GM23248 (cell line): ENCODE data around the gene SYT6. TPM values are rescaled to one million over a fixed set of nuclear protein-coding genes. Genes with fewer than 3 reads are reported as not detected.

Source experiments
- DNase-seq: peaks from one replicate; pipeline ENCODE4 v3.0.0-alpha.2; 2015
- H2AFZ ChIP-seq: fragments of 200-600 bp; sonication (generic); 2 replicates; pipeline ENCODE4 v1.6.1; 2016; ENCODE audit warnings: antibody characterized with exemption
- H3F3A ChIP-seq: fragments of 200-600 bp; sonication (generic); 2 replicates; pipeline ENCODE4 v1.6.1; 2016; ENCODE audit warnings: mild to moderate bottlenecking, antibody characterized with exemption, mixed run types; ENCODE audit not compliant: insufficient read depth
- H3K27ac ChIP-seq: fragments of 200-600 bp; sonication (generic); 2 replicates; pipeline ENCODE4 v1.5.1; 2016; ENCODE audit warnings: mild to moderate bottlenecking
- H3K27me3 ChIP-seq: fragments of 200-600 bp; sonication (generic); replicated peaks from 2 replicates; pipeline ENCODE4 v1.6.1; 2016; ENCODE audit warnings: mild to moderate bottlenecking; ENCODE audit not compliant: insufficient read depth
- H3K36me3 ChIP-seq: fragments of 200-600 bp; sonication (generic); 2 replicates; pipeline ENCODE4 v1.6.1; 2016; ENCODE audit warnings: low read depth, mild to moderate bottlenecking
- H3K4me1 ChIP-seq: fragments of 200-600 bp; sonication (generic); 2 replicates; pipeline ENCODE4 v1.6.1; 2016; ENCODE audit warnings: mild to moderate bottlenecking; ENCODE audit not compliant: insufficient read depth
- H3K4me2 ChIP-seq: fragments of 200-600 bp; sonication (generic); one replicate; pipeline ENCODE4 v1.6.1; 2016; ENCODE audit warnings: mild to moderate bottlenecking; ENCODE audit not compliant: unreplicated experiment
- H3K4me3 ChIP-seq: fragments of 200-600 bp; sonication (generic); 2 replicates; pipeline ENCODE4 v1.5.1; 2016; ENCODE audit warnings: mild to moderate bottlenecking
- H3K79me2 ChIP-seq: fragments of 200-600 bp; sonication (generic); 2 replicates; pipeline ENCODE4 v1.6.1; 2016; ENCODE audit warnings: mild to moderate bottlenecking; ENCODE audit not compliant: insufficient read depth
- H3K9ac ChIP-seq: fragments of 200-600 bp; sonication (generic); 2 replicates; pipeline ENCODE4 v1.6.1; 2016; ENCODE audit warnings: mild to moderate bottlenecking
- H3K9me2 ChIP-seq: fragments of 200-600 bp; sonication (generic); 2 replicates; pipeline ENCODE4 v1.6.1; 2016; ENCODE audit warnings: mixed run types, mild to moderate bottlenecking, moderate library complexity; ENCODE audit not compliant: insufficient read depth
- H3K9me3 ChIP-seq: fragments of 200-600 bp; sonication (generic); one replicate; pipeline ENCODE4 v1.6.1; 2017; ENCODE audit warnings: low read depth
- H4K20me1 ChIP-seq: fragments of 200-600 bp; sonication (generic); 2 replicates; pipeline ENCODE4 v1.6.0; 2016; ENCODE audit not compliant: insufficient read depth
- EZH2 ChIP-seq: fragments of 200-600 bp; sonication (generic); IDR thresholded peaks from 2 replicates; pipeline ENCODE4 v1.6.1; 2018; ENCODE audit warnings: antibody characterized with exemption, mild to moderate bottlenecking; ENCODE audit not compliant: insufficient read depth, poor library complexity, severe bottlenecking
- EZH2phosphoT487 ChIP-seq: fragments of 200-600 bp; sonication (generic); IDR thresholded peaks from 2 replicates; pipeline ENCODE4 v1.6.1; 2018; ENCODE audit warnings: antibody characterized with exemption, moderate library complexity, mild to moderate bottlenecking, low read depth; ENCODE audit not compliant: insufficient read depth
- WGBS, 2 experiments: methylation state at CpG; one replicate each; pipeline ENCODE4 v1.1.6; 2015 to 2017; ENCODE audit warnings: low lambda C conversion rate in 2 of 2, low coverage in 1 of 2; ENCODE audit errors: missing lambda C conversion rate in 2 of 2; 5-methylcytosine and 5-hydroxymethylcytosine counted together
- in situ Hi-C: fragments of 300-500 bp; cut with MboI; formaldehyde crosslinking; loops from 2 replicates; pipeline ENCODE4 v1.15.0; 2020
- polyA plus RNA-seq: library from polyadenylated mRNA; unstranded; fragments of >200 nt; fragmentation: Nextera tagmentation; extraction: Ambion mirVana; gene quantifications from 2 replicates; pipeline ENCODE4 v1.2.1, GENCODE V29; 2016
- total RNA-seq: library from RNA; depleted of rRNA; stranded (reverse); fragments of >200 nt; shearing (Covaris generic); gene quantifications from 2 replicates; pipeline ENCODE4 v1.2.3, GENCODE V29; 2014

Gene SYT6
- total and polyA plus RNA-seq, 2 experiments from 2014 or later, result not detected

GRCh38 chr1:114092186-114093062 is 61.2 kb downstream of the SYT6 start:
- Histone ChIP-seq H3K9ac (no peak overlapping the region), H3K27me3 (peaks cover 60% of the 10 kb centered on the region), H4K20me1 (no peaks in the 10 kb centered on the region), H2AFZ (no peak overlapping the region), H3K36me3 (no peaks in the 10 kb centered on the region), H3K27ac (no peak overlapping the region), H3K9me2 (no peaks in the 10 kb centered on the region), H3K9me3 (no peaks in the 10 kb centered on the region), H3K4me3 (no peak overlapping the region), H3K4me1 (peaks cover 13% of the 10 kb centered on the region), H3K79me2 (no peaks in the 10 kb centered on the region), H3K4me2 (no peak overlapping the region), H3F3A (peaks cover 5% of the 10 kb centered on the region)
- in situ Hi-C loops, result no loop called here
- no peak for DNase-seq
- TF ChIP-seq EZH2 (no peak), EZH2phosphoT487 (no peak)
- WGBS, 2 experiments, result 71 to 80% methylated on average over 3 of the region's 3 CpGs

GRCh38 chr1:114091711-114092110 is 62.0 kb downstream of the SYT6 start:
- Histone ChIP-seq H3K9me2 (no peaks in the 10 kb centered on the region), H3K4me1 (peaks cover 13% of the 10 kb centered on the region), H3K27ac (no peak overlapping the region), H3K9me3 (no peaks in the 10 kb centered on the region), H3K9ac (no peak overlapping the region), H3K27me3 (peaks cover 57% of the 10 kb centered on the region), H3K4me2 (no peak overlapping the region), H3K36me3 (no peaks in the 10 kb centered on the region), H3F3A (peaks cover 5% of the 10 kb centered on the region), H3K79me2 (no peaks in the 10 kb centered on the region), H2AFZ (no peak overlapping the region), H3K4me3 (no peak overlapping the region), H4K20me1 (no peaks in the 10 kb centered on the region)
- 89% methylated on average over 10 of the region's 10 CpGs for WGBS, 2 experiments
- in situ Hi-C loops, result no loop called here
- no peak for TF ChIP-seq EZH2phosphoT487
- TF ChIP-seq EZH2, result no peak
- no peak for DNase-seq

- Histone ChIP-seq H3K79me2 (no peaks in the 10 kb centered on the region), H3K27ac (no peak overlapping the region), H3K4me3 (no peak overlapping the region), H3K27me3 (peaks cover 56% of the 10 kb centered on the region), H2AFZ (no peak overlapping the region), H4K20me1 (no peaks in the 10 kb centered on the region), H3K9me2 (no peaks in the 10 kb centered on the region), H3K4me1 (peaks cover 13% of the 10 kb centered on the region), H3K36me3 (no peaks in the 10 kb centered on the region), H3F3A (peaks cover 5% of the 10 kb centered on the region), H3K9me3 (no peaks in the 10 kb centered on the region), H3K4me2 (no peak overlapping the region), H3K9ac (no peak overlapping the region)
- in situ Hi-C loops, result no loop called here
- TF ChIP-seq EZH2, result no peak
- WGBS, 2 experiments, result 60 to 66% methylated on average over 11 of the region's 11 CpGs
- no peak for DNase-seq
These were observed 62.7 kb downstream of the SYT6 start for GRCh38 chr1:114090738-114091505.

- WGBS, 2 experiments, result 68 to 69% methylated on average over 4 of the region's 4 CpGs
- in situ Hi-C loops, result no loop called here
These were observed 64.0 kb downstream of the SYT6 start for GRCh38 chr1:114089502-114090138.

More at GRCh38 chr1:114089502-114090138, 64.0 kb downstream of the SYT6 start:
- Histone ChIP-seq H3K27me3 (peaks cover 67% of the 10 kb centered on the region), H3K4me2 (no peak overlapping the region), H3K9ac (no peak overlapping the region), H3K27ac (no peak overlapping the region), H3K4me1 (peaks cover 13% of the 10 kb centered on the region), H3K4me3 (no peak overlapping the region), H3K9me3 (no peaks in the 10 kb centered on the region), H3F3A (peaks cover 5% of the 10 kb centered on the region), H2AFZ (no peak overlapping the region), H3K36me3 (no peaks in the 10 kb centered on the region), H3K9me2 (no peaks in the 10 kb centered on the region), H3K79me2 (no peaks in the 10 kb centered on the region), H4K20me1 (no peaks in the 10 kb centered on the region)
- no peak for TF ChIP-seq EZH2
- no peak for TF ChIP-seq EZH2phosphoT487
- no peak for DNase-seq
